8988T (cell line): ENCODE measurements around the gene FAM149A.

Source experiments
- DNase-seq: peaks from one replicate; pipeline ENCODE4 v3.0.0; 2011

Gene FAM149A

GRCh38 chr4:186104114-186104889, at the start of gene FAM149A:
Gene FAM149A (plus strand): TSS chr4:186104704.
- DNase-seq: peak; percentile 90

GRCh38 chr4:186058253-186058979, 46.1 kb upstream of the FAM149A start:
- DNase-seq: no peak

GRCh38 chr4:186058980-186059316, 45.6 kb upstream of the FAM149A start:
- no peak for DNase-seq

- no peak for DNase-seq
These were observed 42.6 kb upstream of the FAM149A start for GRCh38 chr4:186061921-186062320.

GRCh38 chr4:186067757-186068385, 36.6 kb upstream of the FAM149A start:
- no peak for DNase-seq

GRCh38 chr4:186068581-186069348, 35.7 kb upstream of the FAM149A start, which contains the start of gene TLR3:
Gene TLR3 (plus strand): TSS chr4:186069156. CDS start chr4:186076620, 7,464 bp downstream.
- no peak for DNase-seq

GRCh38 chr4:186069729-186070128, 34.8 kb upstream of the FAM149A start:
- no peak for DNase-seq

GRCh38 chr4:186072516-186072915, 32.0 kb upstream of the FAM149A start:
- no peak for DNase-seq

- DNase-seq: no peak
These were observed 30.3 kb upstream of the FAM149A start for GRCh38 chr4:186074189-186074588.

- no peak for DNase-seq
These were observed 25.4 kb upstream of the FAM149A start for GRCh38 chr4:186078981-186079638.

GRCh38 chr4:186079694-186080093, 24.8 kb upstream of the FAM149A start:
- DNase-seq: no peak

GRCh38 chr4:186081202-186081807, 23.2 kb upstream of the FAM149A start:
- no peak for DNase-seq

GRCh38 chr4:186082221-186082620, 22.3 kb upstream of the FAM149A start:
- no peak for DNase-seq

GRCh38 chr4:186088523-186088922, 16.0 kb upstream of the FAM149A start:
- no peak for DNase-seq

GRCh38 chr4:186092296-186092695, 12.2 kb upstream of the FAM149A start:
- DNase-seq: no peak

- no peak for DNase-seq
These were observed 9.1 kb upstream of the FAM149A start for GRCh38 chr4:186095406-186095805.

- no peak for DNase-seq
These were observed 7.8 kb upstream of the FAM149A start for GRCh38 chr4:186096681-186097165.

GRCh38 chr4:186097386-186097785, 7.1 kb upstream of the FAM149A start:
- no peak for DNase-seq

GRCh38 chr4:186102931-186103330, 1.6 kb upstream of the FAM149A start:
- DNase-seq: no peak

- DNase-seq: peak; percentile 52
These were observed 564 bp downstream of the FAM149A start for GRCh38 chr4:186104890-186105646.
